Loucy (cell line): Measurements from ENCODE around the gene INPP4B.

Source experiments
- EZH2phosphoT487 ChIP-seq: fragments of 200-600 bp; IDR thresholded peaks from 2 replicates; pipeline ENCODE4 v1.6.1; 2018; ENCODE audit warnings: antibody characterized with exemption, mild to moderate bottlenecking, moderate library complexity, borderline replicate concordance
- TF ChIP-seq, protein P1 (sequence below): fragments of 200-600 bp; sonication (generic); conservative IDR thresholded peaks from 2 replicates; pipeline ENCODE4 v1.5.1; 2014; ENCODE audit warnings: mild to moderate bottlenecking, antibody characterized with exemption, low read length

DNA sequence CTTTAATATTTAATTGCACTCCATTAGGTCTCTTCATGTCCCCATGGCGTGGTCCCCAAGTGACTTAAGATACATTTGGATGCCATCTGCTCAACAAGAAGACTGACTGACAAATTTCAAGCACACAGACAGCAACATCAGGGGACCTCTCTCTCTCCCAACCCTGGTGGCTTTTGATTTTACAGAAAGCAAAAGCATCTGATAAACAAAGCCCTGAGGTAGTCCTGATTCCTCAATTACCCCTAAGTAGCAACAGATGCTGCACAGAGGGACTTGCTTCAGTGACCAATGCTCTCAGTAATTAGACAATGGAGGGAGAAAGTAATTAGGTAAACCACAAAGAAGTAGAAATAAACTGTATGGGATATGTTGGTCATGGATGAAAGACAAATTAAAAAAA lies 426.4 kb downstream of the INPP4B start:
- TF ChIP-seq, protein P1, sequence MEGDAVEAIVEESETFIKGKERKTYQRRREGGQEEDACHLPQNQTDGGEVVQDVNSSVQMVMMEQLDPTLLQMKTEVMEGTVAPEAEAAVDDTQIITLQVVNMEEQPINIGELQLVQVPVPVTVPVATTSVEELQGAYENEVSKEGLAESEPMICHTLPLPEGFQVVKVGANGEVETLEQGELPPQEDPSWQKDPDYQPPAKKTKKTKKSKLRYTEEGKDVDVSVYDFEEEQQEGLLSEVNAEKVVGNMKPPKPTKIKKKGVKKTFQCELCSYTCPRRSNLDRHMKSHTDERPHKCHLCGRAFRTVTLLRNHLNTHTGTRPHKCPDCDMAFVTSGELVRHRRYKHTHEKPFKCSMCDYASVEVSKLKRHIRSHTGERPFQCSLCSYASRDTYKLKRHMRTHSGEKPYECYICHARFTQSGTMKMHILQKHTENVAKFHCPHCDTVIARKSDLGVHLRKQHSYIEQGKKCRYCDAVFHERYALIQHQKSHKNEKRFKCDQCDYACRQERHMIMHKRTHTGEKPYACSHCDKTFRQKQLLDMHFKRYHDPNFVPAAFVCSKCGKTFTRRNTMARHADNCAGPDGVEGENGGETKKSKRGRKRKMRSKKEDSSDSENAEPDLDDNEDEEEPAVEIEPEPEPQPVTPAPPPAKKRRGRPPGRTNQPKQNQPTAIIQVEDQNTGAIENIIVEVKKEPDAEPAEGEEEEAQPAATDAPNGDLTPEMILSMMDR: no peak
- TF ChIP-seq EZH2phosphoT487: no peak
